Prostate gland (tissue), 2 donors: ENCODE results near the gene MGAT5. TPM values are rescaled to one million over a fixed set of nuclear protein-coding genes. Genes with fewer than 3 reads are reported as not detected.

Experiments
- DNase-seq: peaks from one replicate; pipeline ENCODE4 v3.0.0-alpha.2; 2019; ENCODE audit warnings: low spot score
- H3K27ac ChIP-seq, 2 donors: fragments of 200-600 bp; sonication (generic); 2 replicates each; pipeline ENCODE4 v1.5.1; 2017 to 2019
- H3K27me3 ChIP-seq: fragments of 200-600 bp; sonication (generic); replicated peaks from 2 replicates; pipeline ENCODE4 v1.5.1; 2019; ENCODE audit not compliant: insufficient read depth
- H3K36me3 ChIP-seq, 2 donors: fragments of 200-600 bp; sonication (generic); 1 replicate in 1 of 2; 2 replicates in 1 of 2; pipeline versions ENCODE4 v1.5.1 to v1.8.1; 2017 to 2019
- H3K4me1 ChIP-seq: fragments of 200-600 bp; sonication (generic); replicated peaks from 2 replicates; pipeline ENCODE4 v1.5.1; 2019
- H3K4me3 ChIP-seq, 2 donors: fragments of 200-600 bp; sonication (generic); 2 replicates each; pipeline ENCODE4 v1.5.1; 2017 to 2019
- H3K9me3 ChIP-seq: fragments of 200-600 bp; sonication (generic); 2 replicates; pipeline ENCODE4 v1.5.1; 2017
- CTCF ChIP-seq, 4 experiments: fragments of 200-600 bp in 2 of 4; fragments of 450-650 bp in 2 of 4; sonication (generic) in 2 of 4; IDR thresholded peaks; 1 replicate in 3 of 4; 2 replicates in 1 of 4; pipeline ENCODE4 v1.5.1; 2016 to 2019; ENCODE audit warnings: antibody characterized with exemption in 4 of 4, mild to moderate bottlenecking in 2 of 4, moderate library complexity in 2 of 4
- POLR2A ChIP-seq: fragments of 450-650 bp; IDR thresholded peaks from one replicate; pipeline ENCODE4 v1.6.1; 2016; ENCODE audit warnings: antibody characterized with exemption, mild to moderate bottlenecking
- POLR2AphosphoS5 ChIP-seq: sonication (generic); formaldehyde crosslinking; IDR thresholded peaks from one replicate; pipeline ENCODE4 v1.6.1; 2017; ENCODE audit warnings: antibody characterized with exemption
- WGBS: methylation state at CpG from one replicate; pipeline ENCODE4 v1.1.5; 2018; 5-methylcytosine and 5-hydroxymethylcytosine counted together
- intact Hi-C: fragments of 100-400 bp; cut with DNase I; formaldehyde crosslinking; loops from one replicate; pipeline ENCODE4 v1.14.2; 2022
- total RNA-seq, 2 donors: library from RNA; depleted of rRNA; stranded (reverse); fragments of >200 nt; gene quantifications; one replicate each; pipeline ENCODE4 v1.1.0, GENCODE V29; 2016

Gene MGAT5
- total RNA-seq, 2 donors from 2014 or later = 20.1 to 83.2 TPM

GRCh38 chr2:134300585-134300984 lies 46.7 kb downstream of the MGAT5 start:
- WGBS = 39% methylated on average over 1 of the region's 1 CpG
- DNase-seq = no peak
- Histone ChIP-seq H3K27ac (no peak overlapping the region), H3K9me3 (no peaks in the 10 kb centered on the region), H3K27me3 (no peaks in the 10 kb centered on the region), H3K36me3 (no peaks in the 10 kb centered on the region), H3K4me3 (no peak overlapping the region), H3K4me1 (no peaks in the 10 kb centered on the region)
- no peak for TF ChIP-seq CTCF (IDR thresholded peaks at IDR 0.05)
- TF ChIP-seq POLR2A = no peak
- TF ChIP-seq POLR2AphosphoS5 = no peak
- intact Hi-C loops = no loop called here

GRCh38 chr2:134301099-134301927 lies 47.4 kb downstream of the MGAT5 start:
- DNase-seq = no peak
- Histone ChIP-seq H3K27me3 (no peaks in the 10 kb centered on the region), H3K36me3 (no peaks in the 10 kb centered on the region), H3K9me3 (no peaks in the 10 kb centered on the region), H3K4me3 (no peak overlapping the region), H3K27ac (no peak overlapping the region), H3K4me1 (no peaks in the 10 kb centered on the region)
- TF ChIP-seq CTCF (IDR thresholded peaks at IDR 0.05) (no peak), POLR2A (no peak), POLR2AphosphoS5 (no peak)
- intact Hi-C loops = no loop called here
- WGBS = 35% methylated on average over 8 of the region's 8 CpGs

- DNase-seq = no peak
- H3K9me3 ChIP-seq = no peaks in the 10 kb centered on the region
- intact Hi-C loops = no loop called here
- no peaks in the 10 kb centered on the region for H3K27me3 ChIP-seq
- no peaks in the 10 kb centered on the region for H3K36me3 ChIP-seq
- H3K27ac ChIP-seq = no peak overlapping the region
- H3K4me3 ChIP-seq = no peak overlapping the region
- no peaks in the 10 kb centered on the region for H3K4me1 ChIP-seq
- WGBS = 30% methylated on average over 2 of the region's 2 CpGs
- TF ChIP-seq POLR2A = no peak
- no peak for TF ChIP-seq POLR2AphosphoS5
- TF ChIP-seq CTCF (IDR thresholded peaks at IDR 0.05) = no peak
Measured at GRCh38 chr2:134301928-134302260, 48.0 kb downstream of the MGAT5 start.

- WGBS = 47% methylated on average over 3 of the region's 3 CpGs
- DNase-seq = no peak
- Histone ChIP-seq H3K9me3 (no peaks in the 10 kb centered on the region), H3K27ac (no peak overlapping the region), H3K27me3 (no peaks in the 10 kb centered on the region), H3K4me3 (no peak overlapping the region), H3K4me1 (no peaks in the 10 kb centered on the region), H3K36me3 (no peaks in the 10 kb centered on the region)
- intact Hi-C loops = no loop called here
- TF ChIP-seq POLR2A = no peak
- no peak for TF ChIP-seq CTCF (IDR thresholded peaks at IDR 0.05)
- no peak for TF ChIP-seq POLR2AphosphoS5
Measured at GRCh38 chr2:134304394-134305108, 50.7 kb downstream of the MGAT5 start.
